WERI-Rb-1 (cell line): ENCODE results near the gene TIMELESS.

Experiments used
- DNase-seq: peaks from one replicate; pipeline ENCODE4 v3.0.0-alpha.2; 2020
- H3K27ac ChIP-seq: fragments of 250-450 bp; sonication (Bioruptor Pico); 2 replicates; pipeline ENCODE4 v1.5.1; 2020; ENCODE audit warnings: mild to moderate bottlenecking, moderate library complexity
- H3K27me3 ChIP-seq: fragments of 250-450 bp; sonication (Bioruptor Pico); 2 replicates; pipeline ENCODE4 v1.5.1; 2021; ENCODE audit warnings: mild to moderate bottlenecking, low read depth, moderate library complexity; ENCODE audit not compliant: insufficient read depth, severe bottlenecking
- H3K36me3 ChIP-seq: fragments of 250-450 bp; sonication (Bioruptor Pico); 2 replicates; pipeline ENCODE4 v1.5.1; 2020; ENCODE audit warnings: mild to moderate bottlenecking, moderate library complexity
- H3K4me3 ChIP-seq: 2 replicates; pipeline ENCODE4 v1.5.1; 2011; ENCODE audit warnings: low read depth, mild to moderate bottlenecking, control low read depth, low read length
- H3K9me3 ChIP-seq: fragments of 250-450 bp; sonication (Bioruptor Pico); 2 replicates; pipeline ENCODE4 v1.5.1; 2021; ENCODE audit warnings: mild to moderate bottlenecking, moderate library complexity; ENCODE audit not compliant: severe bottlenecking
- TF ChIP-seq, protein P1 (sequence below): IDR thresholded peaks from 2 replicates; pipeline ENCODE4 v1.5.1; 2011; ENCODE audit warnings: low read depth, mild to moderate bottlenecking, control low read depth, inconsistent platforms, low read length

The TIMELESS gene

DNA sequence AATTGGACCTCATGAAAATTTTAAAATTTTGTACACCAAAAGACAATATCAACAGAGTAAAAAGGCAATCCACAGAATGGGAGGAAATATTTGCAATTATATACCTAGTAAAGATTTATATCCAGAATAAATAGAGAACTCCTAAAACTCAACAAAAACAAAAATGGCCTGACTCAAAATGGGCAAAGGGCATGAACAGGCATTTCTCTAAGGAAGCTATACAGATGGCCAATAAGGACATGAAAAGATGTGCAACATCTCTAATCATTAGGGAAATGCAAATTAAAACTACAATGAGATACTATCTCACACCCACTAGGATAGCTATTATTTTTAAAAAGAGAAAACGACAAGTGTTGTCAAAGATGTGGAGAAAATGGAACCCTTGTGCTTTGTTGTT is 75.7 kb downstream of the TIMELESS start:
- TF ChIP-seq, protein P1, sequence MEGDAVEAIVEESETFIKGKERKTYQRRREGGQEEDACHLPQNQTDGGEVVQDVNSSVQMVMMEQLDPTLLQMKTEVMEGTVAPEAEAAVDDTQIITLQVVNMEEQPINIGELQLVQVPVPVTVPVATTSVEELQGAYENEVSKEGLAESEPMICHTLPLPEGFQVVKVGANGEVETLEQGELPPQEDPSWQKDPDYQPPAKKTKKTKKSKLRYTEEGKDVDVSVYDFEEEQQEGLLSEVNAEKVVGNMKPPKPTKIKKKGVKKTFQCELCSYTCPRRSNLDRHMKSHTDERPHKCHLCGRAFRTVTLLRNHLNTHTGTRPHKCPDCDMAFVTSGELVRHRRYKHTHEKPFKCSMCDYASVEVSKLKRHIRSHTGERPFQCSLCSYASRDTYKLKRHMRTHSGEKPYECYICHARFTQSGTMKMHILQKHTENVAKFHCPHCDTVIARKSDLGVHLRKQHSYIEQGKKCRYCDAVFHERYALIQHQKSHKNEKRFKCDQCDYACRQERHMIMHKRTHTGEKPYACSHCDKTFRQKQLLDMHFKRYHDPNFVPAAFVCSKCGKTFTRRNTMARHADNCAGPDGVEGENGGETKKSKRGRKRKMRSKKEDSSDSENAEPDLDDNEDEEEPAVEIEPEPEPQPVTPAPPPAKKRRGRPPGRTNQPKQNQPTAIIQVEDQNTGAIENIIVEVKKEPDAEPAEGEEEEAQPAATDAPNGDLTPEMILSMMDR = no peak
- Histone ChIP-seq H3K9me3 (no peaks in the 10 kb centered on the region), H3K27me3 (no peaks in the 10 kb centered on the region), H3K4me3 (no peak overlapping the region), H3K36me3 (no peaks in the 10 kb centered on the region), H3K27ac (no peak overlapping the region)
- DNase-seq = no peak

DNA sequence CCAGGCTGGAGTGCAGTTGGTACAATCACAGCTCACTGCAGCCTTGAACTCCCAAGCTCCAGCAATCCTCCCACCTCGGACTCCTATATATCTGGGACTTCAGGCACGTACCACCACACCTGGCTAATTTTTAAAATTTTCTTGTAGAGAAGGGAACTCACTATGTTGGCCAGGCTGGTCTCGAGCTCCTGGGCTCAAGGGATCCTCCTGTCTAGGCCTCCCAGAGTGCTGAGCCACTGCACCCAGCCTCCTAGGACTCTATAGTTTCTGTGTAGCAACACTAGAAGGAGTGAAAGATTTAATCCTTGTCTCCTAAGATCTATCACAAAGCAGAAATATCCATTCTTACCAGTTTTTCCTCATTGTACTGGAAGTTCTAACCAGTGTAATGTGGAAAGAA is 82.3 kb downstream of the TIMELESS start:
- Histone ChIP-seq H3K27me3 (no peaks in the 10 kb centered on the region), H3K36me3 (no peaks in the 10 kb centered on the region), H3K27ac (no peak overlapping the region), H3K4me3 (no peak overlapping the region), H3K9me3 (no peaks in the 10 kb centered on the region)
- TF ChIP-seq, protein P1 = no peak
- no peak for DNase-seq
